NCI-H82 treated with DMSO at 0.1 percent for 48 hours (cell line): ENCODE data around the gene FABP2.

Source experiments
- DNase-seq: peaks from one replicate; lab custom pipeline; 2025; ENCODE audit not compliant: unreplicated experiment; lab: John Stamatoyannopoulos, UW

The FABP2 gene

GRCh38 chr4:119268466-119268865 lies 53.5 kb downstream of the FABP2 start:
- DNase-seq: no peak
